Trophoblast cell (in vitro differentiated cells and primary cell): Measurements from ENCODE around the gene HSPH1.
A peak's percentile ranks its signal among the peaks of the same experiment; 100 is the strongest.

Experiments
- DNase-seq, 2 donors: peaks; one replicate each; pipeline ENCODE4 v3.0.0-alpha.2; 2016
- H2AFZ ChIP-seq: 2 replicates; pipeline ENCODE4 v1.6.1; 2013; ENCODE audit warnings: low read length, moderate library complexity, mild to moderate bottlenecking; ENCODE audit not compliant: insufficient read depth, poor library complexity
- H2AK5ac ChIP-seq: 2 replicates; pipeline ENCODE4 v1.6.1; 2013; ENCODE audit warnings: mild to moderate bottlenecking, low read length
- H2BK120ac ChIP-seq: 2 replicates; pipeline ENCODE4 v1.6.1; 2013; ENCODE audit warnings: low read length, mild to moderate bottlenecking, moderate library complexity; ENCODE audit not compliant: insufficient read depth, poor library complexity
- H2BK12ac ChIP-seq: 2 replicates; pipeline ENCODE4 v1.6.1; 2013; ENCODE audit warnings: mild to moderate bottlenecking, low read length, moderate library complexity
- H2BK5ac ChIP-seq: 2 replicates; pipeline ENCODE4 v1.6.1; 2013; ENCODE audit warnings: low read length, low read depth, moderate library complexity, mild to moderate bottlenecking; ENCODE audit not compliant: poor library complexity
- H3K14ac ChIP-seq: 2 replicates; pipeline ENCODE4 v1.6.1; 2013; ENCODE audit warnings: mild to moderate bottlenecking, low read length
- H3K18ac ChIP-seq: 2 replicates; pipeline ENCODE4 v1.6.1; 2013; ENCODE audit warnings: mild to moderate bottlenecking, low read length
- H3K23ac ChIP-seq: 2 replicates; pipeline ENCODE4 v1.6.1; 2013; ENCODE audit warnings: low read length
- H3K27ac ChIP-seq: 2 replicates; pipeline ENCODE4 v1.5.1; 2013; ENCODE audit warnings: low read depth, mild to moderate bottlenecking, inconsistent platforms, low read length, moderate library complexity
- H3K27me3 ChIP-seq: 2 replicates; pipeline ENCODE4 v1.6.1; 2013; ENCODE audit warnings: inconsistent platforms, mild to moderate bottlenecking, low read length, moderate library complexity; ENCODE audit not compliant: insufficient read depth
- H3K36me3 ChIP-seq, 2 experiments: 1 replicate in 1 of 2; 2 replicates in 1 of 2; pipeline ENCODE4 v1.6.1; 2013; ENCODE audit warnings: low read length in 2 of 2, mild to moderate bottlenecking in 2 of 2, moderate library complexity in 1 of 2; ENCODE audit not compliant: insufficient read depth in 2 of 2, control insufficient read depth in 1 of 2
- H3K4ac ChIP-seq: 2 replicates; pipeline ENCODE4 v1.6.1; 2013; ENCODE audit warnings: low read depth, mild to moderate bottlenecking, low read length, moderate library complexity
- H3K4me1 ChIP-seq, 2 experiments: 1 replicate in 1 of 2; 2 replicates in 1 of 2; pipeline ENCODE4 v1.6.1; 2013; ENCODE audit warnings: low read length in 2 of 2, mild to moderate bottlenecking in 2 of 2, moderate library complexity in 1 of 2; ENCODE audit not compliant: insufficient read depth in 2 of 2, control insufficient read depth in 1 of 2
- H3K4me2 ChIP-seq: 2 replicates; pipeline ENCODE4 v1.6.1; 2013; ENCODE audit warnings: inconsistent platforms, mild to moderate bottlenecking, low read length, moderate library complexity
- H3K4me3 ChIP-seq: 2 replicates; pipeline ENCODE4 v1.5.1; 2013; ENCODE audit warnings: mild to moderate bottlenecking, low read depth, low read length, inconsistent platforms
- H3K79me1 ChIP-seq: one replicate; pipeline ENCODE4 v1.6.1; 2013; ENCODE audit warnings: low read length
- H3K79me2 ChIP-seq: 2 replicates; pipeline ENCODE4 v1.6.1; 2013; ENCODE audit warnings: low read length, mild to moderate bottlenecking; ENCODE audit not compliant: control insufficient read depth, insufficient read depth, poor library complexity
- H3K9ac ChIP-seq: 2 replicates; pipeline ENCODE4 v1.6.1; 2013; ENCODE audit warnings: mild to moderate bottlenecking, low read length
- H3K9me3 ChIP-seq: 2 replicates; pipeline ENCODE4 v1.6.1; 2013; ENCODE audit warnings: low read depth, mild to moderate bottlenecking, control low read depth, inconsistent platforms, low read length; ENCODE audit not compliant: insufficient read depth
- H4K12ac ChIP-seq: 2 replicates; pipeline ENCODE4 v1.6.1; 2013; ENCODE audit warnings: low read depth, mild to moderate bottlenecking, low read length, moderate library complexity
- H4K8ac ChIP-seq: 2 replicates; pipeline ENCODE4 v1.6.1; 2013; ENCODE audit warnings: low read depth, mild to moderate bottlenecking, low read length, moderate library complexity
- H4K91ac ChIP-seq: one replicate; pipeline ENCODE4 v1.6.1; 2013; ENCODE audit warnings: low read depth, mild to moderate bottlenecking, low read length, moderate library complexity
- WGBS: extraction: QIAGEN DNeasy Blood & Tissue Kit; methylation state at CpG from one replicate; pipeline ENCODE4 v1.1.7; 2013; ENCODE audit warnings: missing lambda C conversion rate; ENCODE audit not compliant: insufficient read length, insufficient coverage; ENCODE audit errors: extremely low coverage; 5-methylcytosine and 5-hydroxymethylcytosine counted together

Gene HSPH1

GRCh38 chr13:31172001-31172400 lies 10.3 kb upstream of the HSPH1 start:
- Histone ChIP-seq H2BK12ac (no peak overlapping the region), H3K36me3 (no peaks in the 10 kb centered on the region), H2BK5ac (no peak overlapping the region), H3K9ac (no peak overlapping the region), H3K4me3 (no peak overlapping the region), H3K79me1 (no peaks in the 10 kb centered on the region), H3K4me2 (no peak overlapping the region), H4K91ac (no peak overlapping the region), H3K9me3 (no peaks in the 10 kb centered on the region), H4K8ac (no peak overlapping the region), H3K27ac (no peak overlapping the region), H3K14ac (no peak overlapping the region), H3K23ac (no peak overlapping the region), H2BK120ac (no peak overlapping the region), H4K12ac (no peak overlapping the region), H3K79me2 (no peaks in the 10 kb centered on the region), H3K18ac (no peak overlapping the region), H3K4me1 (peaks cover 0 to 2% of the 10 kb centered on the region in 2 experiments), H3K4ac (no peak overlapping the region), H2AK5ac (no peak overlapping the region), H2AFZ (no peak overlapping the region), H3K27me3 (no peaks in the 10 kb centered on the region)
- DNase-seq, result peak in 1 of 2 donors; percentile 55
- WGBS, result no CpG with 5 or more reads among the region's 3 CpGs

GRCh38 chr13:31168736-31169135 lies 7.0 kb upstream of the HSPH1 start:
- Histone ChIP-seq H4K8ac (no peak overlapping the region), H3K23ac (no peak overlapping the region), H3K4ac (no peak overlapping the region), H2AFZ (no peak overlapping the region), H2AK5ac (no peak overlapping the region), H2BK12ac (no peak overlapping the region), H3K14ac (no peak overlapping the region), H4K12ac (no peak overlapping the region), H3K27ac (no peak overlapping the region), H3K36me3 (no peaks in the 10 kb centered on the region), H4K91ac (no peak overlapping the region), H3K27me3 (no peaks in the 10 kb centered on the region), H3K4me3 (no peak overlapping the region), H2BK5ac (no peak overlapping the region), H2BK120ac (no peak overlapping the region), H3K4me1 (peaks cover 0 to 2% of the 10 kb centered on the region in 2 experiments), H3K18ac (no peak overlapping the region), H3K9me3 (no peaks in the 10 kb centered on the region), H3K79me1 (no peaks in the 10 kb centered on the region), H3K9ac (no peak overlapping the region), H3K79me2 (no peaks in the 10 kb centered on the region), H3K4me2 (no peak overlapping the region)
- no peak for DNase-seq
- WGBS, result no CpG with 5 or more reads among the region's 11 CpGs

DNA sequence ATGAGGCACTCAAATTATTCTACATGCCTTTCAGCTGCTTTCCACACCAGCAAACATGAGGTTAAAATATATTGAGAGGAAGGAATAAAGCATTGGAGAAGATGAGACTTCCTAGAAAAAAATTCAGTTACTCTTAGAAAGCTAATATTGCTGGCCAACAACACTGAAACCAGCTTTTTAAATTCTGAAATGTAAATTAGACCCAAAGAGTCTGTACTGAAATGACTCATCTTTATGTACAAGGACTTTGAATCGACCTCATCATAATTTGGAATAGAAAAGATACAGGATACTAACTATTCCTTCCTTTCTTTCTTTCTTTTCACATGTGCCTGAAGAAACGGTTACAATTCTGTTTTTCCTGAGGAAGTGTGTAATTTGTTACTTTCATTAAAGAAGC lies 6.5 kb upstream of the HSPH1 start:
- no peaks in the 10 kb centered on the region for H3K9me3 ChIP-seq
- no peak overlapping the region for H2BK120ac ChIP-seq
- H3K4me2 ChIP-seq, result no peak overlapping the region
- H2BK5ac ChIP-seq, result no peak overlapping the region
- H4K8ac ChIP-seq, result no peak overlapping the region
- no peak overlapping the region for H4K91ac ChIP-seq
- no peaks in the 10 kb centered on the region for H3K79me1 ChIP-seq
- H3K27me3 ChIP-seq, result no peaks in the 10 kb centered on the region
- H3K79me2 ChIP-seq, result no peaks in the 10 kb centered on the region
- H3K14ac ChIP-seq, result no peak overlapping the region
- H3K18ac ChIP-seq, result no peak overlapping the region
- no peak overlapping the region for H2AFZ ChIP-seq
- no peak overlapping the region for H3K9ac ChIP-seq
- H3K23ac ChIP-seq, result no peak overlapping the region
- H3K4ac ChIP-seq, result no peak overlapping the region
- peaks cover 0 to 2% of the 10 kb centered on the region in 2 experiments for H3K4me1 ChIP-seq
- H2BK12ac ChIP-seq, result no peak overlapping the region
- H4K12ac ChIP-seq, result no peak overlapping the region
- DNase-seq, result no peak
- H3K27ac ChIP-seq, result no peak overlapping the region
- H2AK5ac ChIP-seq, result no peak overlapping the region
- H3K4me3 ChIP-seq, result no peak overlapping the region
- WGBS, result no CpG with 5 or more reads among the region's 2 CpGs
- no peaks in the 10 kb centered on the region for H3K36me3 ChIP-seq

DNA sequence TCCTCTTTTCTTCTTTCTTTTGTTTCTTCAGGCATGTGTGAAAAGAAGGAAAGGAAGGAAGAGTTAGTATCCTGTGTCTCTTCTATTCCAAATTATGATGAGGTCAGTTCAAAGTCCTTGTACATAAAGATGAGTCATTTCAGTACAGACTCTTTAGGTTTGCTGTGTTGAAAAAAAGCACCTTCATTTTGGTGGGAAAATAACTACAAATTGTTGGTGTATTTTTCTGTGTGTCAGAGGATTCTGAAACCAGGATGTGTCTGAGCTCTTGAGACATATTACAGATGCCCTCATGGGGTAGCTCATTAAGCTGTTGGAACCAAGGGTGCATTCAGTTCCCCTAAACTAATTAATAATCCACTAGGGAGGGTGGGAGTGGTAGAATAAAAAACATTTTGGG lies 5.8 kb upstream of the HSPH1 start:
- Histone ChIP-seq H3K9me3 (no peaks in the 10 kb centered on the region), H3K27ac (no peak overlapping the region), H2AK5ac (no peak overlapping the region), H4K91ac (no peak overlapping the region), H3K4me2 (no peak overlapping the region), H3K4ac (no peak overlapping the region), H3K4me1 (no peaks in the 10 kb centered on the region), H3K14ac (no peak overlapping the region), H4K8ac (no peak overlapping the region), H2BK12ac (no peak overlapping the region), H2BK120ac (no peak overlapping the region), H2BK5ac (no peak overlapping the region), H3K36me3 (no peaks in the 10 kb centered on the region), H3K23ac (no peak overlapping the region), H3K4me3 (no peak overlapping the region), H3K9ac (no peak overlapping the region), H2AFZ (no peak overlapping the region), H3K79me2 (no peaks in the 10 kb centered on the region), H3K79me1 (no peaks in the 10 kb centered on the region), H3K27me3 (no peaks in the 10 kb centered on the region), H4K12ac (no peak overlapping the region), H3K18ac (no peak overlapping the region)
- no peak for DNase-seq
